NCI-H1092 (cell line): ENCODE results near the gene SLAMF6.
"Not testable (repeated sequence)": the region's sequence is repeated elsewhere in the genome, so short reads cannot be mapped to it uniquely, and the experiment has no call there.

Experiments
- DNase-seq: peaks from one replicate; lab custom pipeline; 2025; lab: John Stamatoyannopoulos, UW

SLAMF6 gene

DNA sequence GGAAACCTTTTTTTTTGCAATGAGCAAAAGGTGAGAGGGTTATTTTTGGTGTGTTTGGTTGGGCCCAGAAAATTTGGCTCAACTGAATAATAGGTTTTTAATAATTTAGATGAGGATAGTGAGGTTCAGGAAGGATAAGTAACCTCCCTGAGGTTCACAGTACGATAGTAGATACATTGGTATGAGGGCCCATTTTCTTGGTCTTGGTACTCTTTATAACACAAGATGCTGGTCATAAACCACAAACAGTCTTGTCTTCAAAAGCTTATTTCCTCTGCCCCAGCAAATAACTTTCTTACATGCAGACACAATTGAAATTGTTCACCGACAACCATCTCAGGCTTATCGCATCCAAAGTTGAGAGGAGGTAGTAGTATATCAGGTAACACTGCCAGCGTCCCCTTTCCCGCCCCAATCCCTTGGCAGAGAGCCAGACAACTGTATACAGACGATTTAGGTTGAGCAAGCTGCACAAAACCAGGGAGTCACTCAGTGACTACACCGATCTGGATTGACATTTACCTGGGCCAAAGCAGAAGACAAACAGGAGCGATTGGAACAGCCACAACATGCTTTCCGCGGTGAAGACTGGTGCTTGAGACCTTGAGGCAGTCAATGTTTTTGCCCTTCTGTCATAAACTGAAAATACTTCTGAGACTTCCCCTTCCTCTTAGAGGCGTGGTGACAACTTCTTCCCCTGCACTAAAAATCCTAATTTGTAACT lies at the start of gene SLAMF6:
Gene SLAMF6 (minus strand): TSS at position 634 of the 724 bp plus-strand sequence. CDS start 63 bp downstream, at position 571.
- no peak for DNase-seq

DNA sequence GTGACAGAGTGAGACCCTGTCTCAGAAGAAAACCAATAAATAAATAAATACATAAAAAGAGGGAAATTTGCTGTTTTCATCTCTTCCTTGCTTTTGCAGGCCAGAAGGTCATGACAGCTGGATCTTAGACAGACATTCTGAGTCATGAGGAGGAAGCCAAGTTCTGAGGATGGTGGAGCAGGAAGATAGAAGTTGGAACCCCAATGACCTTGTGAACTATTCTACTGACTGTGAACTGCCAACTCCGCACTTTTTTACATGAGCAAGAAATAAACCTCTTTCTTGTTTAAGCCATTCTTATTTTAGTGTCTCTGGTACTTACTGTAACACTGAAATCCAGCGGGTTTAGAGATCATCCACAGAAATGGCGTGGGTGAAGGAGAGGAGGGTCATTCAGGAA lies 47.8 kb upstream of the SLAMF6 start:
- no peak for DNase-seq

DNA sequence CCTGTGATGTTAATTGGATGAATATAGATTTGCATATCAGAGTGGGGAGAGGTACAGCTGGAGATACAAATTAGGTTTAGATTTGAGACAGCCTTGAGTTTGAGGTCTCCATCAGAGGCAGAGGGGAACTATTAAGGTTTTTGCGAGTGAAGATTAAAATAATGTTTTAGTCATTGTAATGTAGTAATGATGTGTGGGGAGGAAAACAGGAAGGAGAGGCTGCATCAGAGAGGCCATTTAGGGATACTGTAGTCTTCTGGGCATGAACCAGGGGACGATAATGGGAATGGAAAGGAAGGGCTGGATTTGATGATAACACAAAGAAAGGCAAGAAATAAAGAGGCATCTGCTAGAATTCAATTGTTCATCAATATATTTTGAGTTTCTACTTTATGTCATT lies 46.8 kb upstream of the SLAMF6 start:
- no peak for DNase-seq

DNA sequence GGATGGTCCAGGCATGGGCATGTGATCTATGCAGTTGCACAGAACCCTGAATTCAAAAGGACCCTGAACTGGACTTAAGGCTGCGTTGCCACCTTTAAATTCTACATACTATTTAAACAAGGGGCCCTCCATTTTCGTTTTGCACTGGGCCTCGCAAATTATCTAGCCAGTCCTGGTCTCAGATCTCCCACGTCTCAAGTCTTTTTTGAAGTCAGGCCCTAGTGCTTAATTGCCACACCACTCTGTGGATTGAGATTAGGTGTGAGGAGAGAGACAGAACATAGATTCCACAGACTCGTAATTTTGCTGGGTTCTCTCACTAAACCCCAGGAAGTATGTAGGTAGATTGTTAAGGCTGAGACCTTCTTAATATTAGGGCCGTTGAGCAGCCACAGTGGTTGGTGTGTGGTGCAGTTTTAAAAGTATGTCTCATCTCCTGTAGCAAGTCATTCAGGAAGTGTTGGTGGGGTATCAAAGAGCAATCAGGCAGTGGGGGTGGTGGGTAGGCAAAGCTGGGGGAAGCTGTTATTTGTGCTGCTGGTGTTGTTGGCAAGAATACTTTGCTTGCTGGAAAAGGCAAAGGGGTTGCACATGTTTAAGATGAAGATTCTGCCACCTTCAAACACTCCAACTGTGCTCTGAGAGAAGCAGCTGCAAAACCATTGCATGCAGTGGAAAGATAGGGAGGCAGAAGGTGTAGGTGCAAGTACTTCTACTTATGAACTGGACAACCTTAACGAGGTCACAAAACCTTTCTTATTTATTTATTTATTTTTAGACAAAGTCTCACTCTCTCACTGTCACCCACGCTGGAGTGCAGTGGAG lies 45.0 kb upstream of the SLAMF6 start:
- DNase-seq = no peak

DNA sequence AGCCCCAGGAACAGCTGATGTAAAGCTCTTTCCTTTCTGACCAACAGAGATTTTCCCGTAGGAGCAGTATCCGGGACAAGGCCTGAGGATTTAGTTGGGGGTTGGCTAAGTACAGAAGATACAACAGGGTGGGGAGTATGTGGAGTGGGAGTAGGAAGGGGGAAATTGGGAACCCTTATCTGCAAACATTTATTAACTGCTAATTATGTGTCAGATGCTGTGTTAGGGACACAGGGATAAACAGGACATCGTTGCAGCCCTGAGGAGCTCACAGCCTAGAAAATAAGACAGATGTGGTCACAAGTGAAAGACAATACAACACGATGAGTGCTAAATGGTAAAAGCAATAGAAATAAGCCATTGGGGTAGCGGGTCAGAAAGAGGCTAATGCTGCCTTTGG lies 44.3 kb upstream of the SLAMF6 start:
- no peak for DNase-seq

DNA sequence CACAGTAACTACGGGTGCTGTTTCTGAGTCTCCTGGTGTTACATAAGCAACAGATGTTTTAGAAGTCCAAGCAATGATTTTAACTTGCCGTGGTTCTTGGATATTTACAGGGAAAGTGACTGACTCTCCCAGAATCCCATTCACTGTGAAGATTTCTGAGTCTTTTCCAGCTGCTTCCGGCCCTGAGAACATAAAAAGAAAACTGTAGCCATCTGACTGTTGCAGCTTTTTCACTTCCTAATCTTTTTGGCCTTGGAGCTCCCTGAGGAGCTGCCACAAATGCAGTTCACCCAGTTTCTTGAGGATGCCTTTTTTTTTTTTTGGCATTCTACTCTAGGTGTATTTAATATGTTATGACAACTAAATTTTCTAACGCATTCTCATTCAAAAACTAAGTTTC lies 42.5 kb upstream of the SLAMF6 start:
- no peak for DNase-seq

DNA sequence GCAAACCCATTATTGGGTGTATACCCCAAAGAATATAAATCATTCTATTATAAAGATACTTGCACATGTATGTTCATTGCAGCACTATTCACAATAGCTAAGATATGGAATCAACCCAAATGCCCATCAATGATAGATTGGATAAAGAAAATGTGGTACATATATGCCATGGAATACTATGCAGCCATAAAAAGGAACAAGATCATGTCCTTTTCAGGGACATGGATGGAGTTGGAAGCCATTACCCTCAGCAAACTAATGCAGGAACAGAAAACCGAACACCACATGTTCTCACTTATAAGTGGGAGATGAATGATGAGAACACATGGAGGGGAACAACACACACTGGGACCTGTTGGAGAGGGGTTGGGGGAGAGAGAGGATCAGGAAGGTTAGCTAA lies 40.2 kb upstream of the SLAMF6 start:
- DNase-seq = not testable (repeated sequence)

DNA sequence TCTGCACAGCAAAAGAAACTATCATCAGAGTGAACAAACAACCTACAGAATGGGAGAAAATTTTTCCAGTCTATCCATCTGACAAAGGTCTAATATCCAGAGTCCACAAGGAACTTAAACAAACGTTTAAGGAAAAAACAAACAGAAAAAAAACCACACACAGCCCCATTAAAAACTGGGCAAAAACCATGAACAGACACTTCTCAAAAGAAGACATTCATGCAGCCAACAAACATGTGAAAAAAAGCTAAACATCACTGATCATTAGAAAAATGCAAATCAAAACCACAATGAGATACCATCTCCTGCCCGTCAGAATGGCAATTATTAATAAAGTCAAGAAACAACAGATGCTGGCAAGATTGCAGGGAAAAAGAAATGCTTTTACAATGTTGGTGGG lies 39.7 kb upstream of the SLAMF6 start:
- DNase-seq = not testable (repeated sequence)

DNA sequence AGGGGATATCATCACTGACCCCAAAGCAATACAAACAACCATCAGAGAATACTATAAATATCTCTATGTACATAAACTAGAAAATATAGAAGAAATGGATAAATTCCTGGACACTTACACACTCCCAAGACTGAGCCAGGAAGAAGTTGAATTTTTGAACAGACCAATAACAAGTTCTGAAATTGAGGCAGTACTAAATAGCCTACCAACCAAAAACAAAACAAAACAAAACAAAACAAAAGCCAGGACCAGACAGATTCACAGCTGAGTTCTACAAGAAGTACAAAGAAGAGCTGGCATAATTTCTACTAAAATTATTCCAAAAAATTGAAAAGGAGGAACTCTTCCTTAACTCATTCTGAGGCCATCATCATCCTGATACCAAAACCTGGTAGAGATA lies 37.8 kb upstream of the SLAMF6 start:
- no peak for DNase-seq

DNA sequence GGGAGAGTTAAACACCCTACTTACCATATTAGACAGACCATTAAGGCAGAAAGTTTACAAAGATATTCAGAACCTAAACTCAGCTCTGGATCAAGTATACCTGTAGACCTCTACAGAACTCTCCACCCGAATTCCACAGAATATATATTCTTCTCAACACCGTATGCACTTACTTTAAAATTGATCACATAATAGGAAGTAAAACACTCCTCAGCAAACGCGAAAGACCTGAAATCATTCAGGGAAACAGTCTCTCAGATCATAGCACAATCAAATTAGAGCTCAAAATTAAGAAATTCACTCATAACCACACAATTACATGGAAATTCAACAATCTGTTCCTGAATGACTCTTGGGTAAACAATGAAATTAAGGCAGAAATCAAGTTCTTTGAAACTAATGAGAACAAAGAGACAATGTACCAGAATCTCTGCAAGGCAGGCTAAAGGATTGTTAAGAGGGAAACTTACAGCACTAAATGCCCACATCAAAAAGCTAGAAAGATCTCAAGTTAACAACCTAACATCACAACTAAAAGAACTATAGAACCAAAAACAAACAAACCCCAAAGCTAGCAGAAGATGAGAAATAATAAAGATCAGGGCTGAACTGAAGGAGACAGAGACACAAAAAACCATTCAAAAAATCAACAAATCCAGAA lies 37.1 kb upstream of the SLAMF6 start:
- no peak for DNase-seq

DNA sequence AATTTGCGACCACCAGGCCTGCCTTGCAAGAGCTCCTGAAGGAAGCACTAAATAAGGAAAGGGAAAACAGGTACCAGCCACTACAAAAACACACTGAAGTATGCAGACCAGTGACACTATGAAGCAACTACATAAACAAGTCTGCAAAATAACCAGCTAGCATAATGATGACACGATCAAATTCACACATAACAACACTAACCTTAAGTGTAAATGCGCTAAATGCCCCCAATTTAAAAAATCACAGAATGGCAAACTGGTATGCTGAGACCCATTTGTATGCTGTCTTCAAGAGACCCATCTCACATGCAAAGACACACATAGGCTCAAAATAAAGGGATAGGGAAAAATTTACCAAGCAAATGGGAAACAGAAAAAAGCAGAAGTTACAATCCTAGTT lies 36.4 kb upstream of the SLAMF6 start:
- not testable (repeated sequence) for DNase-seq

DNA sequence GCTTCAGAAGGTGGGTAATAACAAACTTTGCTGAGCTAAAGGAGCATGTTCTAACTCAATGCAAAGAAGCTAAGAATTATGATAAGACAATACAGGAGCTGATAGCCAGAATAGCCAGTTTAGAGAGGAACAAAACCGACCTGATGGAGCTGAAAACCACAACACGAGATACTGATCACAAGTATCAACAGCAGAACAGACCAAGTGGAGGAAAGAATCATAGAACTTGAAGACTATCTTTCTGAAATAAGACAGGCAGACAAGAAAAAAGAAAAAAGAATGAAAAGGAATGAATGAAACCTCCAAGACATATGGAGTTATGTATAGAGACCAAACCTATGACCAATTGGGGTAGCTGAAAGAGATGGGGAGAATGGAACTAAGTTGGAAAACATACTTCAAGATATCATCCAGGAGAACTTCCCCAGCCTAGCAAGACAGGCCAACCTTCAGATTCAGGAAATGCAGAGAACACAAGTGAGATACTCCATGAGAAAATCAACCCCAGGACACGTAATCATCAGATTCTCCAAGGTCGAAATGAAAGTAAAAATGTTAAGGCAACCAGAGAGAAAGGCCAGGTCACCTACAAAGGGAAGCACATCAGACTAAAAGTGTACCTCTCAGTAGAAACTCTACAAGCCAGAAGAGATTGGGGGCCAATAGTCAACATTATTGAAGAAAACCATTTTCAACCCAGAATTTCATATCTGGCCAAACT lies 35.8 kb upstream of the SLAMF6 start:
- DNase-seq = no peak

DNA sequence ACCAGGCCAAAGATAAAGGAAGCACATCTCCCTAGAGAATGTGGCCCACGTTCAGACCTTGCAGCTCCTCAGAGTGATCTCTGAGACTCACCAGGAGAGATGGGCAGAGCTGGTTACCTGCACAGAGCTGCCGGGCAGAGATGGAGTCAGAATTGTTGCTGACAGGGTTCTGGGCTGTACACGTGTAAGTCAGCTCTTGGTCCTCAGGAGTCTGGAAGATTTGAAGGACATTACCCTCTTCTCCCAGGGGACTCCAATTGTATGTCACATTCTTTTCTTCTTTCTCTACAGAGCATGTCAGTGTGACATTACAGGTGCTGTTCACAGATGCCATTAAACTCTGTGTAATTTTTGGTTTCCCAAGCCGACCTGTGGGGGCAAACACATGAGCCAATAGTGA lies 30.7 kb upstream of the SLAMF6 start:
- DNase-seq = no peak

DNA sequence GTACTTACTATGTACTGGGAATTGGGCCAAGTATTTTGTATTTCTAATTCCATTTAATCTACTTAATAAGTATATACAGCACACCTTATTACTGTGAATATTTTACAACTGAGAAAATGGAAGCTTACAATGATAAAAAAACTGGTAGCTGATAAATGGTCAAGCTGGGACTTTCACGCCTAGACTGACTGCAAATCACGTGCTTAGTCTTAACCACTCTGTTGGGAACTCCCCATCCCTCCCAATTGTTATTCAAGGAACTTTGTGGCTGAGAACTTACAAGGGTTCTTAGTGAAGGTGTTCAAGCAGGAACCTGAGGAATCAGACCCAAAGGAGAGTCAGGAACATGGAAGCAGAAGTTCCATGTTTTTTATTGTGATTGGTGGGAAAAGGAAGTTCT lies 29.4 kb upstream of the SLAMF6 start:
- no peak for DNase-seq

DNA sequence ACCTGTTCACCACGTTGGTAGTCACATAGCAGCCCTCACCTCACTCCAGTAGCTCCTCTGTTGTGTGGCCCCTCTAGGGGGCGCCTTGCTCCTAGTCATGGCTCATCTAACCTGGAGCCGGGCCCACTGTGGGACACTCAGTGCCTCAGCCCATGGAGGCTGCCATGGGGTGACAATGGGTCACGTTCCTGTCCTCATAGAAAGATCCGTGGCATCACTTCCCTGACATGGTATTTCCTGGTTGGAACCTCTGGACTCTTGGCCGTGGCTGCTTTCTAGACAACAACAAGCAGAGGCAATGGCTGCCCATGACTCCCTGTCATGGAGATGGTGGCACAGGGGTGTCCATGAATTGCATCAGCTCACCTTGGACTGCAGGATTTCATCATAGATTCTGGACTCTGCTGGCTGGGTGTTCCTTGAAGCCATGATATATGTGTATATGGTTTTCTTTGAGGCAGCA lies 27.5 kb upstream of the SLAMF6 start:
- DNase-seq = no peak

DNA sequence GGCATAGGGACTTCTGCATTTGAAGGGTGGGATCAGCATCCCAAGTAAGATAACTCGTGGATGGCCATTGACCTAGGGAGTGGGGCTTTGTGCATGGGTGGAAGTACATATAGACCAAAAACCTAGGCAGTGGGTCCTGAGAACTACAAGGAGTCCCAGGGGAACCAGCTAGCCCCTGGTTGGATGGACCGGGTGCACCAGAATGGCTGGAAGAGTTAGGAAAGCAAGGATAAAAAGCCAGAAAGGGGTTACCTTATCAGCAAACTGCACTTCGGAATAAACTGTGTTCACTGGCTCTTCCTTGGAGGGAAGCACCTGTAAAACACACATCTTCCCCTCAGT lies 26.6 kb upstream of the SLAMF6 start:
- no peak for DNase-seq

DNA sequence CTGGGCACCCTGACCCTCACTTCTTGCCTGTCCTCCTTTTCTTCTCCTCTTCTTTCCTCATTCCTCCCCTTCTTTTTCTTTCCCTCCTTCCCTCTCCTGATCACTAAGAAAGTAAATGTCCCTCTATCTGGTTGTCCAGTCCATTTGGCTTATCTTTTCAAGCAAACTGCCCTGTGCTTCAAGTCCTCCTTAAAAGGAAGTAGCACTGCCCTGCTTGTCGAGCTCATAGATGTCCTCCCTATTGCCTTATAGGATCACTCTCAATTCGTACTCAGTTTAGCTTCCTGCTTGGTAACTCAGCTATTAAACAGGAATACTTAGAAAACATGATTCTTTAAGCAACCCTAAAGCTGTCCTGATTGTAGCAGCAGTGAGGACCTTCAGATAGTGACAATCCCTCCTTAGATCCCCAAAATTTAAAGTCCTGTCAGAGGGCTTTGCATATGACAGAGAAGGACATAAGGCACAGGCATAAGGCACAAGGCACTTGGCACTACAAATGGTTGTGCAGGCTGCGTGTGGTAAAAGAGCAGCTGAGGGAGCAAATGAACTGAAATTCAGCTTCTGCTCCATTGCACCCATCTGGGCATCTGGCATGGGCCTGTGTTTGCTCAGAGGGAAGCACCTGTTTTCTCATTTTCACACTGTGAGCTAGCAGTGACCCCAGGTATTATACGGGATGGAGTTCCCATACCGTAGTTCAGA lies 26.1 kb upstream of the SLAMF6 start:
- DNase-seq = no peak

DNA sequence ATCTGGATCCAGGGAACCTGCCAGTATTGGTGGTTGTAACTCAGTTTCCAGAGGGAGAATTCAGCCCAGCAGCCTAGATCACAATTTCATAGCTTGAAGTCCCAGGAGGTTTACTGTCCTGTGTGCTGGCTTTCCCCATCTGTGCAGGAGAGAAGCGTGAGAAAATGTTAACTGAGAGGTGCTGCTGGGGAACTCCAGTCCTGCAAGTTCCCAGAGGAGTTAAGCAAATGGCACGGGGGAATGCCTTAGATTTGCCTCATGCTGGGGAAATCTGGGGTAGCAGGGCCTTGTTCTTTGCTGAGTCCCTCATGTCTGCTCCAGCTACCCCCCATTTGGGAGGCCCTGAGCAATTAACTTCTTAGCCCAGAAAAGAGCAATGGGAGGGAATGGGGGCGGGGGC lies 25.1 kb upstream of the SLAMF6 start:
- DNase-seq = no peak

DNA sequence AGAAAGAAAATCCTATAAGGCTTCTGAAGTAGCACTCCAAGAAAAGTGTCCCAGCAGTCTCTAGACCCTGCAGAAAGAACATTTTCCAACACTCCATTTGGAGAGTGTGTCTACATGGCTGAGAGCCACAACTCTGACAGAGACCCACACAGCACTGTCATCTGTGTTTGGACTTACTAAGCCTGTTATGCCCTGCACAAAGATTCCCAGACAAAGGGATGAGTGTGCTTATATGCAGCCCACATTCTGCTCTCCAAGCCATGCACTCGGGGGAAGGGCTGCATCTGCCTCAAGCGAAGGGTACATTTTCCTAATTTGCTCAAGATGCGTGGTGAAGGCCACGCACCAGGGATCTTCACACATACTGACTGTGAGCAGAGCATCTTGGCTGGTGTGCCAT lies 24.4 kb upstream of the SLAMF6 start:
- DNase-seq = no peak

DNA sequence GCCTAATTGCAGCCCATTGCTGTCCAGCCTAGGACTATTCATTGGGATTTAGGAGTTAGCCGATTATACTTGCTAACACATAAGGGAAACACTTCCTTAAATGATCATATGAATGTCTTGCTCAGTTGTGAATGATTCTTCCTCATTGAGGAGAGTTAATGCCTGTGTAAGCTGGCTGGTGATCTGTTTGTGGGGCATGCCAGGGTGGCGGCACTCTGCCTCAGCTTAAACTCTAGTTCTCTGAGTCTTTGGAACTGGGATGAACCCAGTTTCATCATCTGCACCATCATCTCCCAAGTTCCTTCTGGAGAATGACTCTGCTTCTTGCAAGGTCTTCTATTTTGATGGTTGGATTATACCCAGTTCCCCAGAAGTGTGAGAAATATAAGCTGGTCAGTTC lies 23.9 kb upstream of the SLAMF6 start:
- no peak for DNase-seq

DNA sequence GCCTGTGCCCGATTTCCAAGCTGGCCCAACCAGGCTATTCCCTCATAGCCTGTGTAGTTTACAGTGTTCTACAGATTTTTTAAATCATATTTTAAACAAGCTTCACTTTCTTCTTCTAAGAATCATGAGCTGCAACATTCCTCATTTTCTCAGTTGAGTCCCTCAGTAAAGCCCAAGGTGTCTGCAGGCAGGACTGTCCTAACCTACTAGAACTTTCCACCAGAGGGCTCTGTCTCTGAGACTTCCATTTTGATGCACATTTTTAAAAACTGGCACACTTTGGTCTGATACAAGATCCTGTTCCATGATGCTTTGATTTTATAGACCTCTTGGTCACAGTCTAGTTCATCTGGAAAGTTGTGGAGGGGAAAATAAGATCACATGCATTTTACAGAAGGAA lies 21.6 kb upstream of the SLAMF6 start:
- no peak for DNase-seq
